PC-3 (cell line): Measurements from ENCODE around the gene RHOBTB3.

ENCODE experiments used
- EZH2 ChIP-seq: fragments of 300-600 bp; sonication (generic); IDR thresholded peaks from one replicate; pipeline ENCODE4 v1.6.1; 2017; ENCODE audit warnings: antibody characterized with exemption, mild to moderate bottlenecking, low read length; ENCODE audit not compliant: unreplicated experiment
- EZH2phosphoT487 ChIP-seq: fragments of 300-600 bp; sonication (generic); IDR thresholded peaks from 2 replicates; pipeline ENCODE4 v1.6.1; 2018; ENCODE audit warnings: mild to moderate bottlenecking, antibody characterized with exemption, low read length, borderline replicate concordance
- TF ChIP-seq, protein P1 (sequence below): fragments of 300-600 bp; sonication (generic); conservative IDR thresholded peaks from 2 replicates; pipeline ENCODE4 v1.5.1; 2017; ENCODE audit warnings: antibody characterized with exemption, low read depth, mild to moderate bottlenecking, low read length

DNA sequence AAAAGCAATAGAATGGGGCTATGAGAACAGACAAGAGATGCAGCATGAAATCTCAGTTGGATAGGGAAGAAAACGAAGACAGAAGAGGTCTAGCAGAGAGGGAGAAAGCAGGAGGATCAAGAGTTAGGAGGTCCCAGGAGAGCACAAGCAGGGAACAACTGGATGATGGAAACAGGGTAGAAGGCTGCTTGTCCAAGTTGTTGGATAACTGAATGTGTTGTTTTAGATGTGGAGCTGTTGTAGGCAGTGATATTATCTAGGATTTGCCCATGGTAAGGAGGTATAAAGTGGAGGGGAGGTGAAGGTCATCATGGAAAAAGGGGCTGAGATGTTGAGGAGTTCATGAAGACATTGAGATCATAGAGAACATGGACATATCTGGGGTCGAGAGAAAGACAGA lies 12.4 kb upstream of the RHOBTB3 start:
- TF ChIP-seq, protein P1, sequence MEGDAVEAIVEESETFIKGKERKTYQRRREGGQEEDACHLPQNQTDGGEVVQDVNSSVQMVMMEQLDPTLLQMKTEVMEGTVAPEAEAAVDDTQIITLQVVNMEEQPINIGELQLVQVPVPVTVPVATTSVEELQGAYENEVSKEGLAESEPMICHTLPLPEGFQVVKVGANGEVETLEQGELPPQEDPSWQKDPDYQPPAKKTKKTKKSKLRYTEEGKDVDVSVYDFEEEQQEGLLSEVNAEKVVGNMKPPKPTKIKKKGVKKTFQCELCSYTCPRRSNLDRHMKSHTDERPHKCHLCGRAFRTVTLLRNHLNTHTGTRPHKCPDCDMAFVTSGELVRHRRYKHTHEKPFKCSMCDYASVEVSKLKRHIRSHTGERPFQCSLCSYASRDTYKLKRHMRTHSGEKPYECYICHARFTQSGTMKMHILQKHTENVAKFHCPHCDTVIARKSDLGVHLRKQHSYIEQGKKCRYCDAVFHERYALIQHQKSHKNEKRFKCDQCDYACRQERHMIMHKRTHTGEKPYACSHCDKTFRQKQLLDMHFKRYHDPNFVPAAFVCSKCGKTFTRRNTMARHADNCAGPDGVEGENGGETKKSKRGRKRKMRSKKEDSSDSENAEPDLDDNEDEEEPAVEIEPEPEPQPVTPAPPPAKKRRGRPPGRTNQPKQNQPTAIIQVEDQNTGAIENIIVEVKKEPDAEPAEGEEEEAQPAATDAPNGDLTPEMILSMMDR, result no peak
- no peak for TF ChIP-seq EZH2
- no peak for TF ChIP-seq EZH2phosphoT487
